GM18858 (cell line): ENCODE measurements around the gene PHKG2.
"Not testable (repeated sequence)": the region's sequence is repeated elsewhere in the genome, so short reads cannot be mapped to it uniquely, and the experiment has no call there.

Experiments used
- ATAC-seq: cut with Tn5 transposase; IDR thresholded peaks from one replicate; pipeline ENCODE4 v1.9.1; 2021; ENCODE audit not compliant: unreplicated experiment

The PHKG2 gene, protein sequence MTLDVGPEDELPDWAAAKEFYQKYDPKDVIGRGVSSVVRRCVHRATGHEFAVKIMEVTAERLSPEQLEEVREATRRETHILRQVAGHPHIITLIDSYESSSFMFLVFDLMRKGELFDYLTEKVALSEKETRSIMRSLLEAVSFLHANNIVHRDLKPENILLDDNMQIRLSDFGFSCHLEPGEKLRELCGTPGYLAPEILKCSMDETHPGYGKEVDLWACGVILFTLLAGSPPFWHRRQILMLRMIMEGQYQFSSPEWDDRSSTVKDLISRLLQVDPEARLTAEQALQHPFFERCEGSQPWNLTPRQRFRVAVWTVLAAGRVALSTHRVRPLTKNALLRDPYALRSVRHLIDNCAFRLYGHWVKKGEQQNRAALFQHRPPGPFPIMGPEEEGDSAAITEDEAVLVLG

GRCh38 chr16:30747799-30748633 is at the start of gene PHKG2:
PHKG2 (plus strand) TSS chr16:30748425; CDS start chr16:30748821, 396 bp downstream.
- peak; percentile 93 for ATAC-seq

DNA sequence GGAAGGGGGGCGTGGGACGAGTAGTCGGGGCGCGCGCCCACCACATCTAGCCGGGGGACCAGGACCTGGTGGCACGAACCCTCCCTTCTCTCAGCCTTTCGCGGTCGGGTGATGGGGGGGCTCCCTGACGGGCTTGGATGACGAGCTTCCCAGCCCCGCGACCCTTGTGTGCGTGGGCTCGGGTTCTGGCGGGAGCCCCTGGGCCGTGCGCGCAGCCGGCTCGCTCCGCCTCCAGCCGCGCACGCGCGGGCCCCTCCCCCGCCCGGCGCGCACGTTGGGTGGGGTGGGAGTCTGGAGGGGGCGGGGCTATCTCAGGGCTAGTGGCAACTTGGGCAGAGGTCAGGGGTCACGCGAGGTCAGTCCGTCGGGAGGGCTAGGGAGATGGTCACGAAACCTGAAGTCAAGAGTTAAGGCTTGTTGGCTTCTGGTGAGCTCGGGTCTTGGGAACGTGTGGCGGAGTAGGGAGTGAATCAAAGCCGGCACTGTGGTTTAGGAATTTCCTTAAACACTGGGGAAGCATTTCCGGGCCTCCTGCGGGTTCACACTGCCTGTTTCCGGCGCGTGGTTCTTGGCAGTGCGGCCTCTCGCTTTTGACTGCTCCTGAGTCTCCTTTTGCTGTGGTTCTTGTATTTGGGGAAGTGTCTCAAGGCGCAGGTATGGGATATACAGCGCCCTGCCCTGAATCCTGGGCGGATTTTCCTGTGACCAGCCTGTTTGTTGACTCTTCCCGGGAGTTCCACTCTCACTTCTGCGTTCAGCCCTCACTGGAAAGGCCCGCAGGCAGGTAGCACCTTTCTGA is 49.2 kb upstream of the PHKG2 start, which contains the start of gene SRCAP:
Gene SRCAP (plus strand): TSS at position 356 of the 799 bp plus-strand sequence. CDS start 1,654 bp downstream, outside the sequence.
- no peak for ATAC-seq

GRCh38 chr16:30699615-30700099 is 48.6 kb upstream of the PHKG2 start:
- no peak for ATAC-seq

DNA sequence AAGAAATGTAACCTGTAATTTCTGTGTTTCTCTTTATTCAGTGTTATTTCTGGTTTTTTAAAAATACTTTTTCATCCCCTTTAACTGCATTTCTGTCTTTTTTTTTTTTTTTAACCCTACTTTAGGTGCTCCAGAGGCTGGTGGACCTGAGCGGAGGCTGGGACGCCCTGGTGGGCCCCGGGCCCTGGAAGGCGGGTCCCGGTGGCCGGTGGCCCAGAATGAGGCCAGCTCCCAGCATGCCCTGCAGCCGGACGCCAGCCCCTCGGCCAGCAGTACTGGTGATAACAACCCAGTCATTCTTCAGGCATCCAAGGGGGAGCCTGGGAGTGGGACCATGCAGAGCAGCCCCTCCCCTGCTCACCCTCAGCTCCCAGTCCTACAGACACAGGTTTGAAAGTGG is 47.7 kb upstream of the PHKG2 start:
- no peak for ATAC-seq

- no peak for ATAC-seq
These were observed 47.3 kb upstream of the PHKG2 start for GRCh38 chr16:30700971-30701370.

DNA sequence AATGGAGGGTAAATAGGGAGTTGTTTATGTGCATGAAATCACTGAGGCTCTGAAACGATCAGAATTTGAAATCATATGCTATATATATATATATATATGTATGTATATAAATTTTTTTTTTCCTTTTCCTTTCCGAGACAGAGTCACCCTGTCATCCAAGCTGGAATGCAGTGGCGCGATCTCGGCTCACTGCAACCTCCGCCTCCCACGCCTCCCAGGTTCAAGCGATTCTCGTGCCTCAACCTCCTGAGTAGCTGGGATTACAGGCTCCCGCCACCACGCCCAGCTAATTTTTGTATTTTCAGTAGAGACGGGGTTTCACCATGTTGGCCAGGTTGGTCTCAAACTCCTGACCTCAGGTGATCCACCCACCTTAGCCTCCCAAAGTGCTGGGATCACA is 45.2 kb upstream of the PHKG2 start:
- ATAC-seq = not testable (repeated sequence)

- no peak for ATAC-seq
These were observed 44.3 kb upstream of the PHKG2 start for GRCh38 chr16:30703971-30704370.

DNA sequence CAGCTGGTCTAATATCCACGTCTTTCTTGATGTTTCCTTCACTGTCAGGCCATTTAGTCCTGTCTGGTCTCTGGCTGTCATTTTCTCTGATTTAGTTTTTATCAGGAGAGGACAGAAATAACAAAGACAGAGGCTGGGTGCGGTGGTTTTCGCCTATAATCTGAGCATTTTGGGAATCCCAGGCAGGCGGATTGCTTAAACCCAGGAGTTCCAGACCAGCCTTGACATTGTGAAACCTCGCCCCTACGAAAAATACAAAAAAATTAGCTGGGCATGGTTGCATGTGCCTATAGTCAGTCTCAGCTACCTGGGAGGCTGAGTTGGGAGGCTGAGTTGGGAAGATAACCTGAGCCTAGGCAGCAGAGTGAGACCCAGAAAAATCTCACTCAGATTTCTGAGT is 42.2 kb upstream of the PHKG2 start:
- ATAC-seq = no peak

GRCh38 chr16:30710971-30711370 is 37.3 kb upstream of the PHKG2 start:
- ATAC-seq = no peak

DNA sequence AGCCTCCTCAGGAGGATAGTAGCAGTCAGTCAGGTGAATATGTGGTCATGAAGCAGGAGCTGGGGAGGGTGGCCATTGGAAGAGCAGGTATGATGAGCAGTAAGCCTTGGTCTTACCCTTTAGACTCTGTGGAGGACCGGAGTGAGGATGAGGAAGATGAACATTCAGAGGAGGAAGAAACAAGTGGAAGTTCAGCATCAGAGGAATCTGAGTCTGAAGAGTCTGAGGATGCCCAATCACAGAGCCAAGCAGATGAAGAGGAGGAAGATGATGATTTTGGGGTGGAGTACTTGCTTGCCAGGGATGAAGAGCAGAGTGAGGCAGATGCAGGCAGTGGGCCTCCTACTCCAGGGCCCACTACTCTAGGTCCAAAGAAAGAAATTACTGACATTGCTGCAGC is 36.5 kb upstream of the PHKG2 start:
- ATAC-seq = no peak

DNA sequence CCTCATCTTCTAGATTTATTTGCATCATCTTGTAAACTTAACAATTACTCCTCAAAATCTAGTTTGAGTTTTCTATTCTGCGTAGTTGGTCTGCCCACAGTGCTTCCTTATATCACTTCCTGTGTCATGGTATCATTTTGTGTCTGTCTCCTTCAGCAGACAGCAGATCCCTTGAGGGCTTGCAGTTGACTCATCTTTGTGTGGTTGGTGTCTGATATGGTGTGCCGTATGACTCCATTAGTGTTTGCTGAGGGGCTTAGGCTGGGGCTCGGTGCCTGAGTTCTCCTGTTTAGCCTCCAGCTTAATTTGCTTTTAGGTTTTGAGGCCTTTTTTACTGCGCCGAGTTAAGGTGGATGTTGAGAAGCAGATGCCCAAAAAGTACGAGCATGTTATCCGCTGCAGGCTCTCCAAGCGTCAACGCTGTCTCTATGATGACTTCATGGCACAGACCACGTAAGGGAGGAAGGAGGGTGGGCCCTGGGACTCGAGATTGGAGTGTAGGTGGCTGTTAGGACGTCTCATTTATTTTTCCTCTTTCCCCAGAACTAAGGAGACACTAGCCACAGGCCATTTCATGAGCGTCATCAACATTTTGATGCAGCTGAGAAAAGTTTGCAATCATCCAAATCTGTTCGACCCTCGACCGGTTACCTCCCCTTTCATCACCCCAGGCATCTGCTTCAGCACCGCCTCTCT is 32.3 kb upstream of the PHKG2 start:
- no peak for ATAC-seq

DNA sequence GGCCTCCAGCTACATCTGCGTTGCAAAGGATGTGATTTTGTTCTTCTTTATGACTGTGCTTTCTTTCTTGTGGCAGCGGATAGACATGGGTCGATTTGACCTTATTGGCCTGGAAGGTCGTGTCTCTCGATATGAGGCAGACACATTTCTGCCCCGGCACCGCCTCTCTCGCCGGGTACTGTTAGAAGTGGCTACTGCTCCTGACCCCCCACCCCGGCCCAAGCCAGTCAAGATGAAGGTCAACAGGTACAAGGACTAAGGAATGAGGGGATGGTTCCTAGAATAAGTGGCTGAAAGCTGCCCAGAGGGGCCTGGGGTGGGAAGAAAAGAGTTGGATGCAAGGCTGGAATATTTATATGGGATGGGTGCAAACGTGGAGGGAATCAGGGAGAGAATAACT is 28.1 kb upstream of the PHKG2 start:
- no peak for ATAC-seq

GRCh38 chr16:30720694-30721093 is 27.5 kb upstream of the PHKG2 start:
- ATAC-seq = no peak

DNA sequence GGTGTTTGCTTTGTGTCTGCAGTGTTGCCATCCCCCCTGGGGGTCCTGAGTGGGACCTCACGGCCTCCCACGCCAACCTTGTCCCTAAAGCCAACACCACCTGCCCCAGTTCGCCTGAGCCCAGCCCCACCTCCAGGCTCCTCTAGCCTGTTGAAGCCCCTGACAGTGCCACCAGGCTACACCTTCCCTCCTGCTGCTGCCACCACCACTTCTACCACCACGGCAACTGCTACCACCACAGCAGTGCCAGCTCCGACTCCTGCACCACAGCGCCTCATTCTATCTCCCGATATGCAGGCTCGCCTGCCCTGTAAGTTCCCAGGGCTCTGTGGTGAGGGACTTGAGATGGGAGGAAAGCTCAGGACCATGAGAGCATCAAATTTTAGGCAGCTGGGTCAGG is 27.1 kb upstream of the PHKG2 start:
- no peak for ATAC-seq

GRCh38 chr16:30721606-30722005 is 26.6 kb upstream of the PHKG2 start:
- ATAC-seq = no peak

DNA sequence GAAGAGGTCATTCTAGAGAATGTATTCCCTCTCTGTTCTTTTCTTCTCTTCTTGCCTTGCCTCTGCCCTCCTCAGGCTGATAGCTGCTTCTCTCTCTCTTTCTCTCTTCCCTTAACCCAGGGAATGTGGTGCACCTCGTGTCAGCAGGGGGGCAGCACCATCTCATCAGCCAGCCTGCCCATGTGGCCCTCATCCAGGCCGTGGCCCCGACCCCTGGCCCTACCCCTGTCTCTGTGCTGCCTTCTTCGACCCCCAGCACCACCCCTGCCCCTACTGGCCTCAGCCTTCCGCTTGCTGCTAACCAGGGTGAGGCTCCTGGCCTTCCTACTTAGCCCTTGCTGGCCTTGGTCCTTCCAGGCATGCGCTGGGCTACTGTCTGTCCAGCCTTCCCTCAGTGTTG is 25.8 kb upstream of the PHKG2 start:
- no peak for ATAC-seq

DNA sequence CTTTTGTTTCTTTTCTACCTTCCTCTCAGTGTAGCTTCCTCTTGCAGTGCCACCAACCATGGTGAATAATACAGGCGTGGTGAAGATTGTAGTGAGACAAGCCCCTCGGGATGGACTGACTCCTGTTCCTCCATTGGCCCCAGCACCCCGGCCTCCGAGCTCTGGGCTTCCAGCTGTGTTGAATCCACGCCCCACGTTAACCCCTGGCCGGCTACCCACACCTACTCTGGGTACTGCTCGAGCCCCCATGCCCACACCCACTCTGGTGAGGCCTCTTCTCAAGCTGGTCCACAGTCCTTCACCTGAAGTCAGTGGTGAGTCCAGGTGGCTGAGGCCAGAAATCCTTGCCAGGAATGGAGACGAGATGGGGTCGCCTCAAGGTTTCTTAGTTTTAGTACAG is 25.3 kb upstream of the PHKG2 start:
- no peak for ATAC-seq

GRCh38 chr16:30723725-30724355 is 24.4 kb upstream of the PHKG2 start:
- no peak for ATAC-seq

- no peak for ATAC-seq
These were observed 23.4 kb upstream of the PHKG2 start for GRCh38 chr16:30724641-30725417.
